Keratinocyte (primary cell): Measurements from ENCODE around the gene SPAG9. TPM values are rescaled to one million over a fixed set of nuclear protein-coding genes. Genes with fewer than 3 reads are reported as not detected.
A peak's percentile ranks its signal among the peaks of the same experiment; 100 is the strongest.

Source experiments
- DNase-seq: peaks from one replicate; pipeline ENCODE4 v3.0.0-alpha.2; 2011; ENCODE audit warnings: low read depth, missing footprints, low spot score
- FAIRE-seq: peaks from 2 replicates; lab custom pipeline; 2011; peaks lifted over from hg19 to GRCh38; lab: Jason Lieb, UNC
- H2AFZ ChIP-seq: 2 replicates; pipeline ENCODE4 v1.6.0; 2012; ENCODE audit warnings: low read length, control low read depth, inconsistent platforms; ENCODE audit not compliant: control insufficient read depth
- H3K27ac ChIP-seq: 2 replicates; pipeline ENCODE4 v1.5.1; 2011; ENCODE audit warnings: low read length; ENCODE audit not compliant: control insufficient read depth, insufficient read depth
- H3K27me3 ChIP-seq: 3 replicates; pipeline ENCODE4 v1.6.0; 2011; ENCODE audit warnings: low read length; ENCODE audit not compliant: control insufficient read depth, insufficient read depth; ENCODE audit errors: extremely low read depth
- H3K36me3 ChIP-seq, 2 experiments: 2 replicates in 1 of 2; 3 replicates in 1 of 2; pipeline ENCODE4 v1.5.1; 2011; ENCODE audit warnings: low read length in 2 of 2, mild to moderate bottlenecking in 1 of 2; ENCODE audit not compliant: control insufficient read depth in 2 of 2, insufficient read depth in 2 of 2; ENCODE audit errors: extremely low read depth in 1 of 2
- H3K4me1 ChIP-seq: 3 replicates; pipeline ENCODE4 v1.5.1; 2011; ENCODE audit warnings: low read length; ENCODE audit not compliant: control insufficient read depth, insufficient read depth; ENCODE audit errors: extremely low read depth
- H3K4me2 ChIP-seq: 3 replicates; pipeline ENCODE4 v1.6.0; 2011; ENCODE audit warnings: low read depth, low read length; ENCODE audit not compliant: control insufficient read depth, insufficient read depth; ENCODE audit errors: extremely low read depth
- H3K4me3 ChIP-seq, 3 experiments: fragments of 200-600 bp in 1 of 3; sonication (generic) in 1 of 3; 2 replicates in 2 of 3; 3 replicates in 1 of 3; pipeline ENCODE4 v1.5.1; 2011 to 2016; ENCODE audit warnings: low read length in 3 of 3, mild to moderate bottlenecking in 3 of 3, control low read depth in 2 of 3, inconsistent platforms in 1 of 3, low read depth in 1 of 3, mixed read lengths in 1 of 3, mixed run types in 1 of 3, moderate library complexity in 1 of 3; ENCODE audit not compliant: control insufficient read depth in 2 of 3, insufficient read depth in 2 of 3; ENCODE audit errors: extremely low read depth in 1 of 3
- H3K79me2 ChIP-seq: 2 replicates; pipeline ENCODE4 v1.6.0; 2012; ENCODE audit warnings: low read length; ENCODE audit not compliant: control insufficient read depth, insufficient read depth
- H3K9ac ChIP-seq: 3 replicates; pipeline ENCODE4 v1.6.0; 2011; ENCODE audit warnings: low read length; ENCODE audit not compliant: control insufficient read depth, insufficient read depth; ENCODE audit errors: extremely low read depth
- H3K9me1 ChIP-seq: 3 replicates; pipeline ENCODE4 v1.6.0; 2011; ENCODE audit warnings: low read length; ENCODE audit not compliant: control insufficient read depth, insufficient read depth; ENCODE audit errors: extremely low read depth
- H3K9me3 ChIP-seq: 2 replicates; pipeline ENCODE4 v1.5.1; 2012; ENCODE audit warnings: low read depth, low read length; ENCODE audit not compliant: control insufficient read depth
- H4K20me1 ChIP-seq: 3 replicates; pipeline ENCODE4 v1.6.0; 2011; ENCODE audit warnings: low read length; ENCODE audit not compliant: control insufficient read depth, insufficient read depth; ENCODE audit errors: extremely low read depth
- EZH2 ChIP-seq: IDR thresholded peaks from one replicate; pipeline ENCODE4 v1.6.1; 2012; ENCODE audit warnings: inconsistent platforms, mild to moderate bottlenecking, low read length, moderate library complexity
- dilution Hi-C: fragments of 300-500 bp; cut with MboI; formaldehyde crosslinking; loops from one replicate; pipeline ENCODE4 v1.7.0; 2020; ENCODE audit warnings: low sequenced_read_pairs; ENCODE audit not compliant: extremely low pct_ligation_motif_present
- polyA plus RNA-seq, 5 experiments: library from polyadenylated mRNA; depleted of rRNA in 3 of 5; stranded (reverse) in 3 of 5; stranded (forward) in 1 of 5; unstranded in 1 of 5; fragments of >200 nt; gene quantifications; 1 replicate in 1 of 5; 2 replicates in 3 of 5; 3 replicates in 1 of 5; pipeline versions ENCODE4 v1.2.1 to v1.2.3, GENCODE V29; 2011 to 2012; ENCODE audit warnings: missing spikeins in 2 of 5, low read depth in 1 of 5, low replicate concordance in 1 of 5
- TF ChIP-seq, protein P1 (sequence below), 3 experiments: IDR thresholded peaks in 1 of 3; conservative IDR thresholded peaks in 1 of 3; optimal IDR thresholded peaks in 1 of 3; 2 replicates in 2 of 3; 3 replicates in 1 of 3; pipeline versions ENCODE3 to v1.5.1; 2011; ENCODE audit warnings: low read length in 3 of 3, mild to moderate bottlenecking in 3 of 3, moderate library complexity in 2 of 3, control low read depth in 1 of 3, inconsistent platforms in 1 of 3; ENCODE audit not compliant: insufficient read depth in 2 of 3; ENCODE audit errors: extremely low read depth in 1 of 3

SPAG9 gene
- polyA plus RNA-seq, 1 donor (not counting 4 experiments of a cell fraction or from before 2014, with no cell fraction given): 43.1 TPM

DNA sequence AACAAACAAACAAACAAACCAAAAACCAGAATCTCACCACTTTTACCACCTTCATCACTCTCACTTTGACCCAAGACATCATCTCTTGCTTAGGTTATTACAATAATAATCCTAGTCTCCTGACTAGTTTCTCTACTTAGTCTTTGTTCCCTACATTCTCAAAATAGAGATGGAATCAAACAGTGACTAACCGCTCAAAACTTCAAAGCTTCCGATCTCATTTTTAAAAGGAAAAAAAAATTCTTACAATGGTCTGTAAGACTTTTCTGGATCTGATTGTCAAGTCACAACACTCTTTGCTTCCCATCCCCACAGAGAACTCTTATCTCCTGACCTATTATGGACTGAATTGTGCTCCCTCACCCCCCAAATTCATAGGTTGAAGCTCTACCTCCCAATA lies 60.9 kb downstream of the SPAG9 start:
- dilution Hi-C loops: no loop called here
- H3K9me3 ChIP-seq: no peaks in the 10 kb centered on the region
- H3K4me2 ChIP-seq: no peak overlapping the region
- no peak overlapping the region for H3K9ac ChIP-seq
- H3K4me1 ChIP-seq: peaks cover 28% of the 10 kb centered on the region
- no peak overlapping the region for H3K27ac ChIP-seq
- no peaks in the 10 kb centered on the region for H3K36me3 ChIP-seq
- no peak for TF ChIP-seq EZH2
- TF ChIP-seq, protein P1, sequence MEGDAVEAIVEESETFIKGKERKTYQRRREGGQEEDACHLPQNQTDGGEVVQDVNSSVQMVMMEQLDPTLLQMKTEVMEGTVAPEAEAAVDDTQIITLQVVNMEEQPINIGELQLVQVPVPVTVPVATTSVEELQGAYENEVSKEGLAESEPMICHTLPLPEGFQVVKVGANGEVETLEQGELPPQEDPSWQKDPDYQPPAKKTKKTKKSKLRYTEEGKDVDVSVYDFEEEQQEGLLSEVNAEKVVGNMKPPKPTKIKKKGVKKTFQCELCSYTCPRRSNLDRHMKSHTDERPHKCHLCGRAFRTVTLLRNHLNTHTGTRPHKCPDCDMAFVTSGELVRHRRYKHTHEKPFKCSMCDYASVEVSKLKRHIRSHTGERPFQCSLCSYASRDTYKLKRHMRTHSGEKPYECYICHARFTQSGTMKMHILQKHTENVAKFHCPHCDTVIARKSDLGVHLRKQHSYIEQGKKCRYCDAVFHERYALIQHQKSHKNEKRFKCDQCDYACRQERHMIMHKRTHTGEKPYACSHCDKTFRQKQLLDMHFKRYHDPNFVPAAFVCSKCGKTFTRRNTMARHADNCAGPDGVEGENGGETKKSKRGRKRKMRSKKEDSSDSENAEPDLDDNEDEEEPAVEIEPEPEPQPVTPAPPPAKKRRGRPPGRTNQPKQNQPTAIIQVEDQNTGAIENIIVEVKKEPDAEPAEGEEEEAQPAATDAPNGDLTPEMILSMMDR (optimal IDR thresholded peaks at IDR 0.05 in 1 of 3, IDR thresholded peaks at IDR 0.05 in 1 of 3, conservative IDR thresholded peaks at IDR 0.05 in 1 of 3; ENCODE audit: extremely low read depth in 1 of 3, insufficient read depth in 2 of 3, low read length in 3 of 3): no peak
- no peaks in the 10 kb centered on the region for H3K9me1 ChIP-seq
- H2AFZ ChIP-seq: no peak overlapping the region
- peaks cover 36% of the 10 kb centered on the region for H3K79me2 ChIP-seq
- no peaks in the 10 kb centered on the region for H3K27me3 ChIP-seq
- FAIRE-seq (no peak), DNase-seq (no peak)
- H3K4me3 ChIP-seq: no peak overlapping the region
- H4K20me1 ChIP-seq: no peaks in the 10 kb centered on the region

DNA sequence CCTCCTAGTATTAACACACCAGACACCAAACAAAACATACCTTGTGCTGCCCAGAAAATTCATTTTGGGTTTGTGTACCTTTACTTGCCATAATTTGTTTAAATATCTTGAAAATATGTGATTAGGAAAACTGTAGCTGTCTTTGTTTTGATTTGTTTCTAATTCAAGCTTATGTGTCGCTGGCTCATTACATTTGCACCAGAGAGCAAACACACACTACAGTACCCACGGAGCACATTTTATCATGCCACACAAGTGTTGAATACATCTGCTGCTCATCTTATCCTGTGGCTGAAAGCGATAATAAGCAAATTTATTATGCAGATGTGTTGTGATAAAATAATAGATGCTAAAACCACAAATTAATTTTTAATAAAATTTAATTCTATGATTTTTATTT lies 63.1 kb downstream of the SPAG9 start:
- H3K79me2 ChIP-seq: peaks cover 37% of the 10 kb centered on the region
- H3K9ac ChIP-seq: peak overlapping the region; percentile 35
- H3K9me3 ChIP-seq: no peaks in the 10 kb centered on the region
- H3K9me1 ChIP-seq: no peaks in the 10 kb centered on the region
- H3K4me1 ChIP-seq: peaks cover 19% of the 10 kb centered on the region
- no peak for TF ChIP-seq EZH2
- TF ChIP-seq, protein P1 (optimal IDR thresholded peaks at IDR 0.05 in 1 of 3, IDR thresholded peaks at IDR 0.05 in 1 of 3, conservative IDR thresholded peaks at IDR 0.05 in 1 of 3; ENCODE audit: extremely low read depth in 1 of 3, insufficient read depth in 2 of 3, low read length in 3 of 3): no peak
- H3K27me3 ChIP-seq: no peaks in the 10 kb centered on the region
- no peak overlapping the region for H2AFZ ChIP-seq
- DNase-seq (no peak), FAIRE-seq (no peak)
- peak overlapping the region; percentile 6 for H3K4me2 ChIP-seq
- no peaks in the 10 kb centered on the region for H3K36me3 ChIP-seq
- no peak overlapping the region for H3K4me3 ChIP-seq
- dilution Hi-C loops: no loop called here
- no peaks in the 10 kb centered on the region for H4K20me1 ChIP-seq
- H3K27ac ChIP-seq: peak overlapping the region; percentile 70
